Omental fat pad (tissue), 4 donors: ENCODE results near the gene MSMP. TPM values are rescaled to one million over a fixed set of nuclear protein-coding genes. Genes with fewer than 3 reads are reported as not detected.

ENCODE experiments used
- ATAC-seq: fragments of 150-250 bp; one replicate; pipeline ENCODE4 v1.9.1; 2016; ENCODE audit warnings: mild to moderate bottlenecking, moderate library complexity; ENCODE audit not compliant: low FRiP score
- DNase-seq: peaks from one replicate; pipeline ENCODE4 v3.0.0-alpha.2; 2019; ENCODE audit warnings: low spot score
- total RNA-seq, 4 donors: library from RNA; depleted of rRNA; stranded (reverse); fragments of >200 nt; gene quantifications; one replicate each; pipeline ENCODE4 v1.1.0, GENCODE V29; 2016
- TF ChIP-seq, protein P1 (sequence below), 3 donors: fragments of 450-650 bp; IDR thresholded peaks; one replicate each; pipeline ENCODE4 v1.5.1; 2016 to 2017; ENCODE audit warnings: antibody characterized with exemption in 3 of 3, mild to moderate bottlenecking in 3 of 3, moderate library complexity in 2 of 3

The MSMP gene
- total RNA-seq, 4 donors from 2014 or later, result not detected

DNA sequence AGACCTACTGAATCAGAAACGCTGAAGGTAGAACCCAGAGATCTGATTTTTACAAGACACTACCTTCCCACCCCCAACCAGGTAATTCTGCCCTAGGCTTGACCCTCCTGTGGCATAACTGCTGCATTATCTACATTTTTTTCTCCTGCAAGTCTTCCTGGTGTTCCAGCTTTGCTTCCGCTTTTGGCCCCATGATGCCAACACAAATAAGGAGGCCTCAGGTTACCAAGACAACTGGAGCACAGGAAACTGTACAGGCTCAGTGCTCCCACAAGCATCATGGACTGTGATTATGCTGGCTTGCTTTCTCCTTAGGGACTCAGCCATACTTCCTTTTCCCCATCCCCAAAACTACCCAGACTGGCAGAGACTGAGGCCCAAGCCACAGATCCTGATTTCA, 6.6 kb upstream of the MSMP start:
- DNase-seq (no peak), ATAC-seq (no peak)
- TF ChIP-seq, protein P1, sequence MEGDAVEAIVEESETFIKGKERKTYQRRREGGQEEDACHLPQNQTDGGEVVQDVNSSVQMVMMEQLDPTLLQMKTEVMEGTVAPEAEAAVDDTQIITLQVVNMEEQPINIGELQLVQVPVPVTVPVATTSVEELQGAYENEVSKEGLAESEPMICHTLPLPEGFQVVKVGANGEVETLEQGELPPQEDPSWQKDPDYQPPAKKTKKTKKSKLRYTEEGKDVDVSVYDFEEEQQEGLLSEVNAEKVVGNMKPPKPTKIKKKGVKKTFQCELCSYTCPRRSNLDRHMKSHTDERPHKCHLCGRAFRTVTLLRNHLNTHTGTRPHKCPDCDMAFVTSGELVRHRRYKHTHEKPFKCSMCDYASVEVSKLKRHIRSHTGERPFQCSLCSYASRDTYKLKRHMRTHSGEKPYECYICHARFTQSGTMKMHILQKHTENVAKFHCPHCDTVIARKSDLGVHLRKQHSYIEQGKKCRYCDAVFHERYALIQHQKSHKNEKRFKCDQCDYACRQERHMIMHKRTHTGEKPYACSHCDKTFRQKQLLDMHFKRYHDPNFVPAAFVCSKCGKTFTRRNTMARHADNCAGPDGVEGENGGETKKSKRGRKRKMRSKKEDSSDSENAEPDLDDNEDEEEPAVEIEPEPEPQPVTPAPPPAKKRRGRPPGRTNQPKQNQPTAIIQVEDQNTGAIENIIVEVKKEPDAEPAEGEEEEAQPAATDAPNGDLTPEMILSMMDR (IDR thresholded peaks at IDR 0.05), result no peak

DNA sequence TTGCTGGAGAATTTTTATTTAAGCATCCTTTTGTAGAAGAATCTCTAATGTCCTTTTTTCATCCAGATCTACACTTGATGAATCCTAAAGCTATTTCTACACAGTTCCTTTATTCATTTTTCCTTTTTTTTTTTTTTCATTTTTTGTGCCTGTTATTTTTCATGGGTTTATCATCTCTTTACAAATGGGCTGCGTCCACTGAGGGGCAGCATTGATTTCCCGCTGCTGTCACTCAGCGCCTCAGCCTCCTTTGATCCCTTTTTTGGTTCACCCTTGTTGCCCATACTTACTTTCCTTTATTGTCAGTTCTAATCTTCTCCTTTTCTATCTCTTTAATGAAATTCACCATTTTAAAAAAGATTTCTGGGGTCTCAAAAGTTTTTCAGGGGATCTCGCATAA, 5.7 kb upstream of the MSMP start:
- DNase-seq (no peak), ATAC-seq (no peak)
- TF ChIP-seq, protein P1 (IDR thresholded peaks at IDR 0.05), result no peak

GRCh38 chr9:35758475-35759050, 4.5 kb upstream of the MSMP start:
- TF ChIP-seq, protein P1 (IDR thresholded peaks at IDR 0.05), result no peak
- no peak for ATAC-seq
- DNase-seq, result no peak

GRCh38 chr9:35757892-35758275, 3.8 kb upstream of the MSMP start:
- ATAC-seq (no peak), DNase-seq (no peak)
- TF ChIP-seq, protein P1 (IDR thresholded peaks at IDR 0.05), result no peak

GRCh38 chr9:35757226-35757891, 3.3 kb upstream of the MSMP start:
- DNase-seq (no peak), ATAC-seq (peak; percentile 74)
- TF ChIP-seq, protein P1 (IDR thresholded peaks at IDR 0.05), result no peak

GRCh38 chr9:35756275-35757225, 2.5 kb upstream of the MSMP start:
- peak; percentile 88 for ATAC-seq
- TF ChIP-seq, protein P1 (IDR thresholded peaks at IDR 0.05), result no peak

More at GRCh38 chr9:35756275-35757225, 2.5 kb upstream of the MSMP start:
- DNase-seq, result no peak
